Natural killer cell treated with Interleukin-12 subunit alpha and Interleukin-12 subunit beta and Interleukin-15 and Interleukin-18, amount 100 ng/mL, for 72 hours (primary cell): ENCODE results near the gene IL1F10. TPM values are rescaled to one million over a fixed set of nuclear protein-coding genes. Genes with fewer than 3 reads are reported as not detected.
"Not testable (repeated sequence)": the region's sequence is repeated elsewhere in the genome, so short reads cannot be mapped to it uniquely, and the experiment has no call there.

ENCODE experiments used
- ATAC-seq, 2 donors: fragments of 150-1000 bp; cut with Tn5 transposase in 1 of 2; sonication (Bioruptor Pico), chemical (Tn5 transposase) in 1 of 2; 2 replicates each; pipeline ENCODE4 v1.10.0; 2021
- DNase-seq: peaks from one replicate; pipeline ENCODE4 v3.0.0; 2022; ENCODE audit warnings: low spot score
- H3K27ac Mint-ChIP-seq, 2 donors: 1 replicate in 1 of 2; 2 replicates in 1 of 2; pipeline ENCODE4 v1.8.0; 2022; ENCODE audit warnings: mixed read lengths in 2 of 2, mild to moderate bottlenecking in 1 of 2, moderate library complexity in 1 of 2
- H3K27me3 Mint-ChIP-seq, 2 donors: 1 replicate in 1 of 2; 2 replicates in 1 of 2; pipeline ENCODE4 v1.8.0; 2022; ENCODE audit warnings: mixed read lengths in 2 of 2
- H3K36me3 Mint-ChIP-seq: one replicate; pipeline ENCODE4 v1.8.0; 2022; ENCODE audit warnings: mixed read lengths
- H3K4me1 Mint-ChIP-seq, 2 donors: 1 replicate in 1 of 2; 2 replicates in 1 of 2; pipeline ENCODE4 v1.8.0; 2022; ENCODE audit warnings: low read depth in 2 of 2, mixed read lengths in 2 of 2, mild to moderate bottlenecking in 1 of 2
- H3K4me3 Mint-ChIP-seq: one replicate; pipeline ENCODE4 v1.8.0; 2022; ENCODE audit warnings: mixed read lengths
- H3K9me3 Mint-ChIP-seq: 2 replicates; pipeline ENCODE4 v1.8.0; 2022; ENCODE audit warnings: mixed read lengths
- total RNA-seq, 2 donors: library from RNA; stranded (reverse); gene quantifications; one replicate each; pipeline ENCODE4 v1.2.3, GENCODE V29; 2022

IL1F10 gene
- total RNA-seq, 2 donors from 2014 or later: not detected

DNA sequence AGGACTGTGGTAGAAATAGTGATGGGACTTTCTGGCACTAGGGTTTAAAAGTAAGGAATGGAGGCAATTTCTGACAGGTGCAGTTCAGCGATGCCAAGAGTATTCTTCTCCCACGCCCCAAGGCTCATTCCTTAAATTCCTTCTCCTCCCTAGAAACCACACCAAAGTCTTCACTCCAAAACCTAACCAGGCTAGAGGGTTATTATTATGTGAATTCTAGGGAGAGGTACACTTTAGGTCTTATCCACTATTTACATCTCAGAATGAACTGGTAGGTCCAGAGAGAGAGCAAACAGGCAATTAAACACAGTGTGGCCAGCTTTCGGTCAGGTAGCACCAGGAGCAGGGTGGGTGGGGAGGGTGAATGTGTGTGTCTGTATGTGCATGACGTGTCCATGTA is 11.4 kb downstream of the IL1F10 start:
- Mint-ChIP-seq H3K27ac (no peak overlapping the region), H3K4me3 (no peak overlapping the region), H3K27me3 (peaks cover 16 to 18% of the 10 kb centered on the region in 2 donors), H3K4me1 (peaks cover 7% of the 10 kb centered on the region in 2 donors), H3K36me3 (no peaks in the 10 kb centered on the region), H3K9me3 (no peaks in the 10 kb centered on the region)
- DNase-seq (no peak), ATAC-seq (no peak)

DNA sequence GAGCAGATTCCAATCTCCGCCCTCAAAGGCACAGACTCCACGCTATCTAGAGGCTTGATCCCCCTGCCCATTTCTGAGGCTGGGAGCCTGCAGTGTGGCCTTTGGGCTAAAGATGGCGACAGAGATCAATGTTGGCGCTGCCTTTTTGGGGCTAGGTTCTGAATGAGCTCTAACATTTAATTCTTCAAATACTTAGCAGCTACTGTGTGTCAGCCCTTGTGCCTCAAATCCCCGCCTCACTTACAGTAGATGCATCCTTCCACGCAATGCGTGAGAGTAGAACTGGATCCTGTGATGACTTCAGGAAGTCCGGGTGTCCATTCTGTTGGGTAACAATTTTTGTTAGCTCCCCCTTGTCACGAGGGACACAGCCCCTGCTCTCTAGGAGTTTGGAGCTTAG is 12.4 kb downstream of the IL1F10 start:
- Mint-ChIP-seq H3K9me3 (no peaks in the 10 kb centered on the region), H3K27ac (no peak overlapping the region), H3K4me3 (no peak overlapping the region), H3K4me1 (peaks cover 8% of the 10 kb centered on the region in 2 donors), H3K27me3 (peaks cover 19 to 24% of the 10 kb centered on the region in 2 donors), H3K36me3 (no peaks in the 10 kb centered on the region)
- DNase-seq (no peak), ATAC-seq (peak; percentile 67 to 68)

DNA sequence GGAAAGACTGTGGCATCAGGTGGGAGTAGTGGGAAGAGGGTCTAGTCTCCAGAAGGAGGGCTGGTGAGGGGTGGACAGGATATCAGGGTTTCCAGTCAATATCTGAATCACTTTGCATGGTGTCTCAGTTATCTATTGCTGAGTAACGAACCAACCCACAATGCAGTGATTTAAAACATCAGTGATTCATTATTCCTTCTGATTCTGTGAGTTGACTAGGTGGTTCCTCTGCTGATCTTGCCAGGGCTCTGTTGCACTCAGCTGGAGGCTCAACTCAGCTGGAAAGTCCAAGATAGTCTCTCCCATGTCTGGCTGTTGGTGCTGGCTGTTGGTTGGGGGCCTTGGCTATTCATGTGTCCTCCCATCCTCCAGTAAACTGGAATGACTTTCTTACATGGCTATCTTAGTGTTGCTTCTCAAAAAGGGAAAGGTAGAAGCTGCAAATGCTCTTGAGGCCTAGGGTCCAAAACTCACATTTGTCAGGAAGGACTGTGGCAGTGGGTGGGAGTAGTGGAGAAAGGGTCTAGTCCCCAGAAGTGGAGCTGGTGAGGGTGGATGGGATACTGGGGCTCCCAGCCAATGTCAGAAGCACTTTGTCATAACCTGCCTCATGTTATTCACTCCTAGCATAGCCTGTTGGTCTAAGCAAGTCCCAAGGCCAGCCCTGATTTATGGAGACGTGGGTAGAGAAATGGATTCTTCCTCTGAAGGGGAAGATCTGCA is 13.9 kb downstream of the IL1F10 start:
- ATAC-seq: no peak

DNA sequence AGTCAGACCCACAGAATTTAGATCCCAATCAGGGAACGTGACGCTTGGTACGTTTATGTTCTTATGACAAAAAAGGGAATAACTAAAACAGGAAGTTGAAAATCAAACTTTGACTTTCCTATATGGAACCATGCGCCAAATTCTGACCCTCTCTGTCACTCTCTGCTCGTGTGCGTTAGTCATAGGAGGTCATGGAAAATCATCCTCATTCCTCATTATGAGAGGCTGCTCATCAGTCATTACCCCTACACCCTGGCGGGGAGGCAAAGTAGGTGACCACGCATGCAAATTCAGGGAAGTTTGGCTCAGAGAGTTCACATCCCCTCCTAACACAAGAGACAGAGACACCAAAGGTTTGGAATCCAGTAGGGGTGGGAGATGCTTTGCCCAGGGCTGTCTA is 15.5 kb downstream of the IL1F10 start:
- Mint-ChIP-seq H3K9me3 (no peaks in the 10 kb centered on the region), H3K27ac (no peak overlapping the region), H3K36me3 (no peaks in the 10 kb centered on the region), H3K4me1 (peaks cover 9 to 10% of the 10 kb centered on the region in 2 donors), H3K4me3 (no peak overlapping the region), H3K27me3 (peaks cover 15 to 23% of the 10 kb centered on the region in 2 donors)
- DNase-seq: no peak
- ATAC-seq: no peak

More for the DNA sequence above, 13.9 kb downstream of the IL1F10 start:
- DNase-seq: no peak
- Mint-ChIP-seq H3K36me3 (no peaks in the 10 kb centered on the region), H3K9me3 (no peaks in the 10 kb centered on the region), H3K4me1 (peaks cover 9 to 10% of the 10 kb centered on the region in 2 donors), H3K4me3 (no peak overlapping the region), H3K27ac (no peak overlapping the region), H3K27me3 (peaks cover 22 to 26% of the 10 kb centered on the region in 2 donors)

DNA sequence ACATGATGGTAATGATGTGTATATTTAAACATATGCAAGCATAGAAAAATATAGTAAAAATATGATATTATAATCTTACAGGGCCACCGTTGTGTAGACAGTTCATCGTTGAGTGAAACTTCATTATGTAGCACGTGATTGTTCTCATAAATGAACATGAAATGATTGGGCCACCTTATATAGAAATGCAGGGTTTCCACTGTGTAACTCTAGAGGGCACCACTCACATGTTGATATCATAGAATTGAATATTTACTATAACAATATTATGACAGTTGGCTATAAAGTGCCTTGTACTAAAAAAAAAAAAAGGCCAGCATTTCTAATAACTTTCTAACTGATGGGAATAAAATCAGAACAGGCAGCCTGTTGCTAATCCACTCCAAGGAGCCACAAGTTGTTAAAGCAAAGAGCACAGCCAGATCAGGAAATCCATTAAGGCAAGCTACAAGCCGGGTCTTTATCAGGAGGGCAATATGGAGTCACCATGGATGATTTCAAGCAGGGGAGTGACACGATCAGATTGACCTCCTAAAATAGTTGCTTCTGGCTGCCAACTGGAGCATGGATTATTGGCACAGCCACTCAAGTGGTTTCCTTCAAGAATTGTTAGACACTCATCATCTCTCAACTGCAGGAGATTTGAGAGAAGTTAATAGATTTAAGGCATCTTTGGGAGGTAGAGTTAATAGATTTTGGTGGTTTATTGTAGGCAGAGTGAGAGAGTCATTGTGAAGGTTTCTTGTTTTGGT is 16.7 kb downstream of the IL1F10 start:
- no peak overlapping the region for H3K4me3 Mint-ChIP-seq
- no peak for DNase-seq
- H3K4me1 Mint-ChIP-seq: peaks cover 9 to 10% of the 10 kb centered on the region in 2 donors
- H3K9me3 Mint-ChIP-seq: no peaks in the 10 kb centered on the region
- H3K36me3 Mint-ChIP-seq: no peaks in the 10 kb centered on the region
- H3K27ac Mint-ChIP-seq: peak overlapping the region in 1 of 2 donors; percentile 22
- ATAC-seq: peak; percentile 52 to 66
- H3K27me3 Mint-ChIP-seq: peaks cover 15 to 23% of the 10 kb centered on the region in 2 donors

DNA sequence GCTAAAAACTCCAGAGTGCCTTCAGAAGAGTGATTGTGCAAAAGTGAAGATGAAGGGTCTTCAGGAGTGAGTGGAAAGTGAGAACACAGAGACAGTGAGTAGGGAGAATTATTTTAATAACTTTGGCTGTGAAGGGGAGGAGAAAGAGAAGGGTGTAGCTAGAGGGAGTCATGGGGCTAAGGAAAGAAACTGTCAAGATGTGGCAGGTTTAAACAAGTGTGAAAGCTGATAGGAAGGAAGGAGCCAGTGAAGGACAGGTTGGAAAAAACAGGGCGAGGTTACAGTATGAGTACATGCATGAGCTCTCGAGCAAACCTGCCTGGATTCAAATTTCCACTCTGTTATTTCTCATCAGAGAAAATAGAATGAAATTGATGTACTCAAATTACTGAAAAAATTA is 17.8 kb downstream of the IL1F10 start:
- H3K27ac Mint-ChIP-seq: peak overlapping the region in 1 of 2 donors; percentile 22
- no peaks in the 10 kb centered on the region for H3K9me3 Mint-ChIP-seq
- no peak overlapping the region for H3K4me3 Mint-ChIP-seq

DNA sequence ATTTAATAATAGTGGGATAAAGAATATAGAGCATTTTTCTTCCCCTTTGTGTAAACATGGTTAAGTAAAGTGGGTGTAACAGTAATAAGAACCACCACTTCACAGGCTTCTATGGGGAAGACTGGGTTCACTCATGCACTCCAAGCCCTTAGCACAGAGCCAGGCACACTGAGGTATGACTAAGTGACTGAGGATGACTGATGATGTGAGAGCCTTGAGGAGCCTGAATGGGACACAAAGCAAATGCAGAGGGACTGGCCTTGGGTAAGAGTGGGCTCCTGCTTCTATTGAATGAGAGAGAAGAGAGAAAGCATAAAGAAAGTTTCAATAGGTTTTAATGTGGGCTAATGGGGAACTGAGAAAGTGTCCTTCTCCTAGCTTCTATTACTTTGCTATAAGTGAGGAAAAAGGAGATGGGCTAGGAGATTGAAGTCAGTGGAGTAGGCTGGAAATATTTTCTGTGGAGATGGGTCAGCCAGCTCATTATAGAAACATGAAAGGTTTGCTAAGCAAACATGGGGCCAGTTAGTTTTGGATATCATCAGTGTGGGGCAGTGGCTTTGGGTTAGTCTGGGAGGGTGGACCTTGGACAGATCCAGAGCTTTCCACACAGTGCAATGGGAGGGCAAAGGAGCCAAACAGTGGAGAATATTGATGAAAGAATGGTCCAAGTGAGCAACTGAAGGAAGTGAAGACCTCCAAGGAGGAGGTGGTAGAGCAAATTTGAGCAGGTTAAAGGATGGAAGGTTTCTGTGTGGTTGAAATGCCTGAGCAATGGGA is 20.6 kb downstream of the IL1F10 start:
- Mint-ChIP-seq H3K4me3 (no peak overlapping the region), H3K27ac (no peak overlapping the region), H3K36me3 (no peaks in the 10 kb centered on the region), H3K9me3 (no peaks in the 10 kb centered on the region), H3K27me3 (peaks cover 10 to 15% of the 10 kb centered on the region in 2 donors), H3K4me1 (peaks cover 9 to 10% of the 10 kb centered on the region in 2 donors)
- no peak for ATAC-seq
- no peak for DNase-seq

More for the DNA sequence above, 17.8 kb downstream of the IL1F10 start:
- H3K4me1 Mint-ChIP-seq: peaks cover 9 to 10% of the 10 kb centered on the region in 2 donors
- no peak for ATAC-seq
- H3K36me3 Mint-ChIP-seq: no peaks in the 10 kb centered on the region
- no peak for DNase-seq
- H3K27me3 Mint-ChIP-seq: peaks cover 15 to 23% of the 10 kb centered on the region in 2 donors

DNA sequence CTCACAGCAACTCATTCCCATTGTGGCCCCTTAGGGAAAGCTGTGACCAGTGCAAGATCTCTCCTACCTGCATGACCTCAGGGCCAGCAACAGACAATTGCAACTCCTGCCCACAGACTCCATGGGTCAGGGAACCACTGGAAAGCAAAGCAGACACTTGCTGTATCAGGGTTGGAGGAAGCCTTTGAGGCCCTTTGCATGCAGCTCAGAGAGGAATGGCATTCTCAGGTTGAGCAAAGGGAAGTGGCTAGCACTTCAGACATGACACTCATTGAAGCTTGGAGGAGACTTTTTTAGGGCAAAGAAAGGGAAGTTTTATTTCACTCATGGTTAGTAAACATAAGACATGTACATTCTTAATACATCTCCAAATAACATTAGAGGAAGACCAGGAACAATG is 22.1 kb downstream of the IL1F10 start:
- no peak overlapping the region for H3K4me3 Mint-ChIP-seq
- H3K27me3 Mint-ChIP-seq: peaks cover 9 to 10% of the 10 kb centered on the region in 2 donors
- no peaks in the 10 kb centered on the region for H3K9me3 Mint-ChIP-seq
- no peak overlapping the region for H3K27ac Mint-ChIP-seq
- peaks cover under 1% of the 10 kb centered on the region for H3K36me3 Mint-ChIP-seq
- DNase-seq (peak; percentile 26), ATAC-seq (peak; percentile 60 to 76)
- peaks cover 7 to 8% of the 10 kb centered on the region in 2 donors for H3K4me1 Mint-ChIP-seq

DNA sequence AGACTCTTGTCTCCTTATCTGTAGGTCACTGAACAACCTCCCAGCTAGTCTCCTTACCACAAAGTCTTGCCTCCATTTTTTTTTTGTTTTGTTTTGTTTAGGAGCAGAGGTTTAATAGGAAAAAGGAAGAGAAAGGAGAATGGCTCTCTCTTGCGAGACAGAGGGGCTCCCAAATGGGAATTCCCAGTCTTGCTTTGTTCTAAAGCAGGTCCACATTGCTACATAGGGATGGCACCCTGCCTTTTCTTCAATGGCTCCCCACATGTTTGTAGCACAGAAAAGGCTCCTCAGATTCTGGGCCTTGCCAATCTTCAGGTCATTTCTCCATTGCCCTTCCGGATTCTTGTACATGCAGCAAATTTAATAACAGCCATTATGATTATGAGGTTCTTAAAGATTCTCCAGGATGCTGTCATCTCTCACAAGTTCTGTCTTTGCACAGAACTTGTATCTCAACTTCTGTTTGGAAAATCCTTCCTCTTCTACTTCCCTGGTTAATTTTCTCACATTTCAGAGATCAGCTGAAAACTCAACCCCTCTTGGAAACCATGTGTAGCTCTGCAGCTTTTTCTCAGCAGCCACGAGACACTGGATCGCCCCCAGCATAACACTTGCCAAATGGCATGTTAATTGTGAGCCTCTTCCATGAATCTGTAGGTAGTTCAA is 23.6 kb downstream of the IL1F10 start:
- peaks cover 2 to 8% of the 10 kb centered on the region in 2 donors for H3K27me3 Mint-ChIP-seq
- no peak for ATAC-seq
- H3K9me3 Mint-ChIP-seq: no peaks in the 10 kb centered on the region
- H3K36me3 Mint-ChIP-seq: peaks cover 8% of the 10 kb centered on the region
- H3K4me1 Mint-ChIP-seq: no peaks in the 10 kb centered on the region
- H3K27ac Mint-ChIP-seq: no peak overlapping the region
- no peak overlapping the region for H3K4me3 Mint-ChIP-seq
- DNase-seq: no peak

DNA sequence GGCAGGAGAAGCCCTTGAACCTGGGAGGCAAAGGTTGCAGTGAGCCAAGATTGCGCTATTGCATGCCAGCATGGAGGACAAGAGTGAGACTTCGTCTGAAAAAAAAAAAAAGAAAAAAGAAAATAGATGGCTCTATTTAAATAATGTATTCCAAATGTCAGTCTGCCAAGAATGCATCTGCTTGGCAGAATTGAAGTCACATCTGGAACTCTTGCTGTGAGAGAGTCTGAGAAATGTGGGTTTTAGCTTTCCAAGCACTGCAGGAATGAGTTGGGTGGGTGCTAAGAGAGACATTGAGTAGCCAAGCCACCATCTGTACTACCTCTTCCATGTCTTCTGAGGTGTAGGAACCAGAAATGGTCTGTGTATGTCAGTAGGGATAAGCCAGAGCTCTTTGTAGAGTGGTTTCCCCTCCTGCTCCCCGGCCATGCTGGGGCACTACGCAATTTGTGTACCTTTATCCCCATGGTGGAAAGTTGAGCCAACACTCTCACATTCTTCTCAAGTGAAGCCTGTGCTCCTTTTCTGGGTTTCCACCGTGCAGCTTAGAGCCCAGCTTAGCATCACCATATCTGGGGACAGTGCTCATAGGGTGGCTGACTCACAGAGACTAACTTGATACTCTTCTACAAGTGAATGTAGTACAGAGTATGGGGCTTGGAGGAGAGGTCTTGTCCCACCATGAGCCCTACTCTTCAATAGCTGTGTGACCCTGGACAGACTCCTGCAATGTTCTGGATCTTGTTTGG is 25.3 kb downstream of the IL1F10 start:
- H3K27ac Mint-ChIP-seq: no peak overlapping the region
- ATAC-seq: no peak

DNA sequence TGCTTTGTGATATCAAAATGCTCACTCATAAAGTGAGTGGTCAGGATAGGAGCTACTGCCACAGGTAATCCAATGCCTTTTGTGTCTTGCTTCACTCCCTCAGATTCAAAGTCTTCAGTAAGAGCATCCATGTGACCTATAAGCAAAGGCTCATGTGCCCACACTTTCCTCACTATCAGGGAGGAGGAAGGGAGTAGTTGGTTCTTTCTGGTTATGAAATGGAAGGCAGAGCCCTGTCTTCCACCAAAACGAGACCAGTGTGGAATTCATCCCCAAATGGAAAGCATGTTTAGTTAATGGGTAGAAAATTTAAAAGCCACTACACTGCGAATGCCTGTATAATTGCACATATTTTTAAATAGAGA is 25.8 kb downstream of the IL1F10 start:
- ATAC-seq: no peak
- Mint-ChIP-seq H3K27me3 (peaks cover 2 to 8% of the 10 kb centered on the region in 2 donors), H3K27ac (no peak overlapping the region), H3K4me3 (no peak overlapping the region), H3K36me3 (peaks cover 25% of the 10 kb centered on the region), H3K9me3 (peaks cover 11% of the 10 kb centered on the region), H3K4me1 (peaks cover 19% of the 10 kb centered on the region in 2 donors)
- DNase-seq: peak; percentile 15

More for the DNA sequence above, 25.3 kb downstream of the IL1F10 start:
- peaks cover 24% of the 10 kb centered on the region for H3K36me3 Mint-ChIP-seq
- H3K4me3 Mint-ChIP-seq: no peak overlapping the region
- H3K4me1 Mint-ChIP-seq: peaks cover 14% of the 10 kb centered on the region in 2 donors
- peaks cover 2 to 8% of the 10 kb centered on the region in 2 donors for H3K27me3 Mint-ChIP-seq
- H3K9me3 Mint-ChIP-seq: peaks cover 11% of the 10 kb centered on the region
- peak; percentile 29 for DNase-seq

DNA sequence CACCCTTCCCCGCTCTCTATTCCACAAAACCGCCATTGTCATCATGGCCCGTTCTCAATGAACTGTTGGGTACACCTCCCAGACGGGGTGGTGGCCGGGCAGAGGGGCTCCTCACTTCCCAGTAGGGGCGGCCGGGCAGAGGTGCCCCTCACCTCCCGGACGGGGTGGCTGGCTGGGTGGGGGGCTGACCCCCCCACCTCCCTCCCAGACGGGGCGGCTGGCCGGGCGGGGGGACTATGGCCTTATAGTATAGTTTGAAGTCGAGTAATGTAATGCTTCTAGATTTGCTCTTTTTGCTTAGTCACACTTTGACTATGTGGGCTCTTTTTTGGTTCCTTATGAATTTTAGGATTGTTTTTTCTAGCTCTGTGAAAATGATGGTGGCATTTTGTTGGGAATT is 28.5 kb downstream of the IL1F10 start:
- Mint-ChIP-seq H3K27ac (peak overlapping the region; percentile 75 to 88), H3K9me3 (peaks cover 11% of the 10 kb centered on the region), H3K4me3 (peak overlapping the region; percentile 76), H3K4me1 (peaks cover 19% of the 10 kb centered on the region in 2 donors), H3K36me3 (peaks cover 25% of the 10 kb centered on the region)
- H3K27me3 Mint-ChIP-seq, DNase-seq, ATAC-seq: not testable (repeated sequence)
